ENCODE measurements around the gene GALE. TPM values are rescaled to one million over a fixed set of nuclear protein-coding genes. Genes with fewer than 3 reads are reported as not detected.

Gene GALE
- polyA plus RNA-seq, 2 of the 4 experiments (the other 2 are of a cell fraction): 38.9 to 46.9 TPM

DNA sequence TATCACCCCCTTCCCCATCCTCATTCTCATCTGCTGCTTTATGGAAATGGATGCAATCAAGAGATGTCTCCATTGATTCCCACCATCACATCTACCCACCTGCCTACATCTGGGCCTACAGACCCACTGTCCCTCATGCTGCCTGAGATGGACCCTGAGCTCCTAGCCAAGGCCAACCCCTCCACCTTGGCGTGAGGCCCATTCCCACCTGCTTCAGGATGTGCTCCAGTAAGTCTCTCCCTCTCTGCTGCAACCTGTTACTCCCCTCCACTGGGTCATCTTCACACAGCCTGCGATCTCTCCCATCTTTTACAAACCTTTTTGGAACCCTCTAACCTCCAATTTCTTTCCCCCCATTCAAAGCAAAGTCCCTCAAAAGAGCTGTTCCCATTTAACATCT is 4.5 kb upstream of the GALE start:
- DNase-seq (ENCODE audit: low read depth in 1 of 2, low spot score in 1 of 2) (no peak), ATAC-seq (no peak), FAIRE-seq (no peak)
- H3K27ac ChIP-seq: no peak overlapping the region
- TF ChIP-seq TP53 (CRISPR knock-in tag; IDR thresholded peaks at IDR 0.05) (no peak), CBX8 (IDR thresholded peaks at IDR 0.05) (no peak), RCOR1 (IDR thresholded peaks at IDR 0.05; ENCODE audit: low read depth, low read length) (no peak), HOXA7 (CRISPR knock-in tag; IDR thresholded peaks at IDR 0.05) (no peak), MAZ (IDR thresholded peaks at IDR 0.05; ENCODE audit: borderline replicate concordance, low read depth, low read length) (no peak), RAD21 (conservative IDR thresholded peaks at IDR 0.05 in 1 of 2, IDR thresholded peaks at IDR 0.05 in 1 of 2) (no peak), CBX2 (IDR thresholded peaks at IDR 0.05; ENCODE audit: borderline replicate concordance, low read depth) (no peak), CEBPB (IDR thresholded peaks at IDR 0.05) (no peak)
- TF ChIP-seq, protein P1, sequence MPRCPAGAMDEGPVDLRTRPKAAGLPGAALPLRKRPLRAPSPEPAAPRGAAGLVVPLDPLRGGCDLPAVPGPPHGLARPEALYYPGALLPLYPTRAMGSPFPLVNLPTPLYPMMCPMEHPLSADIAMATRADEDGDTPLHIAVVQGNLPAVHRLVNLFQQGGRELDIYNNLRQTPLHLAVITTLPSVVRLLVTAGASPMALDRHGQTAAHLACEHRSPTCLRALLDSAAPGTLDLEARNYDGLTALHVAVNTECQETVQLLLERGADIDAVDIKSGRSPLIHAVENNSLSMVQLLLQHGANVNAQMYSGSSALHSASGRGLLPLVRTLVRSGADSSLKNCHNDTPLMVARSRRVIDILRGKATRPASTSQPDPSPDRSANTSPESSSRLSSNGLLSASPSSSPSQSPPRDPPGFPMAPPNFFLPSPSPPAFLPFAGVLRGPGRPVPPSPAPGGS (IDR thresholded peaks at IDR 0.05): no peak
- ChIA-PET CTCF (interaction anchor here (0.9 to 1.7 kb wide), 4 partner anchors 8 to 112 kb away, joined by 3 to 6 read pairs (median 6); no protein-coding TSS in a partner anchor), POLR2A (no interaction called here)
- H3K9me3 ChIP-seq: no peaks in the 10 kb centered on the region
- H3K4me2 ChIP-seq: no peak overlapping the region
- H3K4me1 ChIP-seq: peaks cover 5% of the 10 kb centered on the region; the same call in 1 of the 3 replicates
- WGBS (ENCODE audit: missing lambda C conversion rate): 86% methylated on average over 2 of the region's 2 CpGs
- H3K4me3 ChIP-seq: no peak overlapping the region

DNA sequence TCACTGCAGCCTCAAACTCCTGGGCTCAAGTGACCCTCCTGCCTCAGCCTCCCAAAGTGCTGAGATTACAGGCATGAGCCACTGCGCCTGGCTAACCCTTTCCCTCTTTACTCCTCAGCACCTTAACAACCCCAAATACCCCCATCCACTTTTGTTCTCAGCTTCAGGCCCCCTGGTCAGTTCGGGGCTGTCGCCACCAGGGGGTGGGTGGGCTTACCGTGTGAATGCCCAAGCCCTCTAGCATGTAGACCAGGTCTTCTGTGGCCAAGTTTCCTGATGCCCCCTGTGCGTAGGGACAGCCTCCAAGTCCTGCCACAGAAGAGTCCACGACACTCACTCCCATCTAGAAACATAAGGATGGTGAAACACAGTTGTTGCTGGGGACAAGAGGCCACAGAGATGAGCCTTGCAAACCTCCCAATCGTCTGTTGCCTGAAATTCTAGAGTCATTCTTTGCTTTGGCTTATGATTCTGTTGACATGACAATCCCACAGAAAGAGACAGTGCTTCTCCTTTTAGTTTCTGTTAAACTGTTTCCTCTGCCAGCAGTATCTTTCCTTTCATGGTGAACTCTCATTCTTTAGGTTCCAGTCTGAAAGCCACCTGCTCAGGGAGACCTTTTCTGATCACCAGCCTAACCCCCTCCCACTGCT is 3.8 kb upstream of the GALE start:
- ATAC-seq: no peak
- Histone ChIP-seq H3K4me1 (peaks cover 3% of the 10 kb centered on the region; the same call in 2 of the 3 replicates), H3K9me3 (no peaks in the 10 kb centered on the region), H3K4me3 (no peak overlapping the region), H3K27ac (no peak overlapping the region), H3K4me2 (no peak overlapping the region)
- 79% methylated on average over 7 of the region's 7 CpGs for WGBS (ENCODE audit: missing lambda C conversion rate)
- FAIRE-seq: no peak
- TF ChIP-seq BHLHE40 (IDR thresholded peaks at IDR 0.05; ENCODE audit: low read depth, low read length) (no peak), GATA3 (IDR thresholded peaks at IDR 0.05; ENCODE audit: borderline replicate concordance) (no peak), RAD21 (conservative IDR thresholded peaks at IDR 0.05 in 1 of 2, IDR thresholded peaks at IDR 0.05 in 1 of 2) (no peak), POLR2AphosphoS2 (conservative IDR thresholded peaks at IDR 0.05; ENCODE audit: low read length) (no peak), CHD2 (IDR thresholded peaks at IDR 0.05; ENCODE audit: low read length, partially characterized antibody) (no peak), KDM1A (IDR thresholded peaks at IDR 0.05; ENCODE audit: low read depth) (no peak), CBX8 (IDR thresholded peaks at IDR 0.05) (no peak), FOXS1 (CRISPR knock-in tag; IDR thresholded peaks at IDR 0.05) (no peak), HEYL (CRISPR knock-in tag; IDR thresholded peaks at IDR 0.05) (no peak), RARB (CRISPR knock-in tag; IDR thresholded peaks at IDR 0.05) (no peak), RFX5 (IDR thresholded peaks at IDR 0.05) (no peak), JUNB (IDR thresholded peaks at IDR 0.05) (no peak), POLR2A (IDR thresholded peaks at IDR 0.05; ENCODE audit: low read length) (no peak)
- TF ChIP-seq, protein P2, sequence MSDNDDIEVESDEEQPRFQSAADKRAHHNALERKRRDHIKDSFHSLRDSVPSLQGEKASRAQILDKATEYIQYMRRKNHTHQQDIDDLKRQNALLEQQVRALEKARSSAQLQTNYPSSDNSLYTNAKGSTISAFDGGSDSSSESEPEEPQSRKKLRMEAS (IDR thresholded peaks at IDR 0.05): no peak
- TF ChIP-seq, protein P3, sequence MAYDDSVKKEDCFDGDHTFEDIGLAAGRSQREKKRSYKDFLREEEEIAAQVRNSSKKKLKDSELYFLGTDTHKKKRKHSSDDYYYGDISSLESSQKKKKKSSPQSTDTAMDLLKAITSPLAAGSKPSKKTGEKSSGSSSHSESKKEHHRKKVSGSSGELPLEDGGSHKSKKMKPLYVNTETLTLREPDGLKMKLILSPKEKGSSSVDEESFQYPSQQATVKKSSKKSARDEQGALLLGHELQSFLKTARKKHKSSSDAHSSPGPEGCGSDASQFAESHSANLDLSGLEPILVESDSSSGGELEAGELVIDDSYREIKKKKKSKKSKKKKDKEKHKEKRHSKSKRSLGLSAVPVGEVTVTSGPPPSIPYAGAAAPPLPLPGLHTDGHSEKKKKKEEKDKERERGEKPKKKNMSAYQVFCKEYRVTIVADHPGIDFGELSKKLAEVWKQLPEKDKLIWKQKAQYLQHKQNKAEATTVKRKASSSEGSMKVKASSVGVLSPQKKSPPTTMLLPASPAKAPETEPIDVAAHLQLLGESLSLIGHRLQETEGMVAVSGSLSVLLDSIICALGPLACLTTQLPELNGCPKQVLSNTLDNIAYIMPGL (CRISPR knock-in tag; IDR thresholded peaks at IDR 0.05; ENCODE audit: borderline replicate concordance): no peak
- DNase-seq (ENCODE audit: low read depth in 1 of 2, low spot score in 1 of 2): no peak
- ChIA-PET POLR2A (no interaction called here), CTCF (no interaction called here)

DNA sequence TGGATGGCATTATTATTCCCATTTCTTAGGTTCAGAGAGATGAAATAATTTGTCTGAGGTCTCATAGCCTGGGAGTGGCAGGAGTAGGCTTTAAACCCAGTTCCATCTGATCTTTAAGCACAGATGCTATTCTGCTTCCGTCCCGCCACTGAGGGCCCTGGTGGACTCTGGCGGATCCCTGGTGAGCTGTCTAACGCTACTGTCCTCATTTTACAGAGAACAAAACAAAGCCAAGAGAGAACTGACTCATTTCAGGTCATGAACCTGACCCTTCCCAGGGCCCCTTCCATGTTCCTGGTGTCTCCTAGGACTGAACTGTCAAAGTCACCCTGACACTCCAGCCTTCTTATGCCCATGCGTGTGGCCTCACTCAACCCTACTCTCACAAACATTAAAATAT is 3.1 kb upstream of the GALE start:
- FAIRE-seq: no peak
- ATAC-seq: no peak
- CTCF ChIA-PET: no interaction called here
- TF ChIP-seq CEBPB (IDR thresholded peaks at IDR 0.05): no peak
- TF ChIP-seq, protein P4, sequence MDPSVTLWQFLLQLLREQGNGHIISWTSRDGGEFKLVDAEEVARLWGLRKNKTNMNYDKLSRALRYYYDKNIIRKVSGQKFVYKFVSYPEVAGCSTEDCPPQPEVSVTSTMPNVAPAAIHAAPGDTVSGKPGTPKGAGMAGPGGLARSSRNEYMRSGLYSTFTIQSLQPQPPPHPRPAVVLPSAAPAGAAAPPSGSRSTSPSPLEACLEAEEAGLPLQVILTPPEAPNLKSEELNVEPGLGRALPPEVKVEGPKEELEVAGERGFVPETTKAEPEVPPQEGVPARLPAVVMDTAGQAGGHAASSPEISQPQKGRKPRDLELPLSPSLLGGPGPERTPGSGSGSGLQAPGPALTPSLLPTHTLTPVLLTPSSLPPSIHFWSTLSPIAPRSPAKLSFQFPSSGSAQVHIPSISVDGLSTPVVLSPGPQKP (IDR thresholded peaks at IDR 0.05; ENCODE audit: low read depth, low read length): no peak
- TF ChIP-seq, protein P5, sequence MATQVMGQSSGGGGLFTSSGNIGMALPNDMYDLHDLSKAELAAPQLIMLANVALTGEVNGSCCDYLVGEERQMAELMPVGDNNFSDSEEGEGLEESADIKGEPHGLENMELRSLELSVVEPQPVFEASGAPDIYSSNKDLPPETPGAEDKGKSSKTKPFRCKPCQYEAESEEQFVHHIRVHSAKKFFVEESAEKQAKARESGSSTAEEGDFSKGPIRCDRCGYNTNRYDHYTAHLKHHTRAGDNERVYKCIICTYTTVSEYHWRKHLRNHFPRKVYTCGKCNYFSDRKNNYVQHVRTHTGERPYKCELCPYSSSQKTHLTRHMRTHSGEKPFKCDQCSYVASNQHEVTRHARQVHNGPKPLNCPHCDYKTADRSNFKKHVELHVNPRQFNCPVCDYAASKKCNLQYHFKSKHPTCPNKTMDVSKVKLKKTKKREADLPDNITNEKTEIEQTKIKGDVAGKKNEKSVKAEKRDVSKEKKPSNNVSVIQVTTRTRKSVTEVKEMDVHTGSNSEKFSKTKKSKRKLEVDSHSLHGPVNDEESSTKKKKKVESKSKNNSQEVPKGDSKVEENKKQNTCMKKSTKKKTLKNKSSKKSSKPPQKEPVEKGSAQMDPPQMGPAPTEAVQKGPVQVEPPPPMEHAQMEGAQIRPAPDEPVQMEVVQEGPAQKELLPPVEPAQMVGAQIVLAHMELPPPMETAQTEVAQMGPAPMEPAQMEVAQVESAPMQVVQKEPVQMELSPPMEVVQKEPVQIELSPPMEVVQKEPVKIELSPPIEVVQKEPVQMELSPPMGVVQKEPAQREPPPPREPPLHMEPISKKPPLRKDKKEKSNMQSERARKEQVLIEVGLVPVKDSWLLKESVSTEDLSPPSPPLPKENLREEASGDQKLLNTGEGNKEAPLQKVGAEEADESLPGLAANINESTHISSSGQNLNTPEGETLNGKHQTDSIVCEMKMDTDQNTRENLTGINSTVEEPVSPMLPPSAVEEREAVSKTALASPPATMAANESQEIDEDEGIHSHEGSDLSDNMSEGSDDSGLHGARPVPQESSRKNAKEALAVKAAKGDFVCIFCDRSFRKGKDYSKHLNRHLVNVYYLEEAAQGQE (IDR thresholded peaks at IDR 0.05): no peak
- no peak for TF ChIP-seq HDAC2 (IDR thresholded peaks at IDR 0.05)
- no peak for TF ChIP-seq FOSB (CRISPR knock-in tag; IDR thresholded peaks at IDR 0.05)
- TF ChIP-seq, protein P6, sequence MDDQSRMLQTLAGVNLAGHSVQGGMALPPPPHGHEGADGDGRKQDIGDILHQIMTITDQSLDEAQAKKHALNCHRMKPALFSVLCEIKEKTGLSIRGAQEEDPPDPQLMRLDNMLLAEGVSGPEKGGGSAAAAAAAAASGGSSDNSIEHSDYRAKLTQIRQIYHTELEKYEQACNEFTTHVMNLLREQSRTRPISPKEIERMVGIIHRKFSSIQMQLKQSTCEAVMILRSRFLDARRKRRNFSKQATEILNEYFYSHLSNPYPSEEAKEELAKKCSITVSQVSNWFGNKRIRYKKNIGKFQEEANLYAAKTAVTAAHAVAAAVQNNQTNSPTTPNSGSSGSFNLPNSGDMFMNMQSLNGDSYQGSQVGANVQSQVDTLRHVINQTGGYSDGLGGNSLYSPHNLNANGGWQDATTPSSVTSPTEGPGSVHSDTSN (IDR thresholded peaks at IDR 0.05): no peak

More for the DNA sequence above, 3.1 kb upstream of the GALE start:
- no peak for DNase-seq (ENCODE audit: low read depth in 1 of 2, low spot score in 1 of 2)
- H3K4me1 ChIP-seq: peaks cover 9% of the 10 kb centered on the region
- no peak overlapping the region for H3K4me3 ChIP-seq
- H3K9me3 ChIP-seq: no peaks in the 10 kb centered on the region
- H3K4me2 ChIP-seq: no peak overlapping the region
- no peak overlapping the region for H3K27ac ChIP-seq
- POLR2A ChIA-PET: no interaction called here
- WGBS (ENCODE audit: missing lambda C conversion rate): 91% methylated on average over 5 of the region's 5 CpGs
